ENCODE measurements around the gene SMARCA5.

DNA sequence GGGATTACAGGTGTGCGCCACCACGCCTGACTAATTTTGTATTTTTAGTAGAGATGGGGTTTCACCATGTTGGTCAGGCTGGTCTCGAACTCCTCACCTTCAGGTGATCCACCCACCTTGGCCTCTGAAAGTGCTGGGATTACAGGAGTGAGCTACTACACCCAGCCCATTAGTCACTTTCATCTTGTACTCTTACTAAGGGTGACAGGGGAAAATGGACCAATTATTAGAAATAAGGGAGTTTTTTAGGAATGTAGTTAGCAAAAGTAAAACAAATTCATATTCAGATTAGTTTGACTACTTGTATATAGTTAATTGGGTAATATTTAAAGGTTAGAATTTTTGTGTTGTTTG is 26.1 kb downstream of the SMARCA5 start:
- TF ChIP-seq CTCF (IDR thresholded peaks at IDR 0.05) (no peak), POLR2A (IDR thresholded peaks at IDR 0.05) (no peak), POLR2AphosphoS5 (IDR thresholded peaks at IDR 0.05) (no peak), EP300 (IDR thresholded peaks at IDR 0.05; ENCODE audit: low read depth) (no peak)
